Neural cell (in vitro differentiated cells): ENCODE data around the gene BCL11B. TPM values are rescaled to one million over a fixed set of nuclear protein-coding genes. Genes with fewer than 3 reads are reported as not detected.

Source experiments
- H2AFZ ChIP-seq: fragments of 200-600, 300-800 bp; sonication (generic), shearing (Covaris generic); 2 replicates; pipeline ENCODE4 v1.6.0; 2014; ENCODE audit warnings: low read depth, mild to moderate bottlenecking, antibody characterized with exemption, low read length, moderate library complexity
- H3F3A ChIP-seq: fragments of 200-600 bp; shearing (Covaris generic); 2 replicates; pipeline ENCODE4 v1.6.1; 2016; ENCODE audit warnings: mild to moderate bottlenecking, moderate library complexity, mixed read lengths, antibody characterized with exemption, low read length; ENCODE audit not compliant: insufficient read depth, poor library complexity, severe bottlenecking
- H3K27ac ChIP-seq: fragments of 200-600, 300-800 bp; sonication (generic), shearing (Covaris generic); 2 replicates; pipeline ENCODE4 v1.5.1; 2014; ENCODE audit warnings: mild to moderate bottlenecking, low read length, moderate library complexity
- H3K27me3 ChIP-seq: fragments of 300-800, 200-600 bp; sonication (generic), shearing (Covaris generic); 2 replicates; pipeline ENCODE4 v1.6.0; 2014; ENCODE audit warnings: mild to moderate bottlenecking, low read depth, low read length, moderate library complexity; ENCODE audit not compliant: insufficient read depth
- H3K36me3 ChIP-seq: fragments of 300-800, 200-600 bp; sonication (generic), shearing (Covaris generic); 2 replicates; pipeline ENCODE4 v1.5.1; 2014; ENCODE audit warnings: mild to moderate bottlenecking, antibody characterized with exemption, low read length, moderate library complexity; ENCODE audit not compliant: insufficient read depth
- H3K4me2 ChIP-seq: fragments of 300-800, 200-600 bp; sonication (generic), shearing (Covaris generic); 2 replicates; pipeline ENCODE4 v1.6.0; 2014; ENCODE audit warnings: mild to moderate bottlenecking, low read length
- H3K4me3 ChIP-seq: fragments of 300-800, 200-600 bp; sonication (generic), shearing (Covaris generic); 2 replicates; pipeline ENCODE4 v1.5.1; 2014; ENCODE audit warnings: mild to moderate bottlenecking, low read length, moderate library complexity
- H3K79me2 ChIP-seq: fragments of 200-600 bp; shearing (Covaris generic); replicated peaks from 2 replicates; pipeline ENCODE4 v1.6.0; 2014; ENCODE audit warnings: mild to moderate bottlenecking, low read length, moderate library complexity; ENCODE audit not compliant: insufficient read depth
- H3K9ac ChIP-seq: fragments of 300-800, 200-600 bp; sonication (generic), shearing (Covaris generic); 2 replicates; pipeline ENCODE4 v1.6.1; 2016; ENCODE audit warnings: mild to moderate bottlenecking, low read length, mixed read lengths
- H3K9me2 ChIP-seq: fragments of 200-600 bp; shearing (Covaris generic); 2 replicates; pipeline ENCODE4 v1.6.1; 2016; ENCODE audit warnings: mild to moderate bottlenecking, low read length, mixed read lengths; ENCODE audit not compliant: insufficient read depth
- H3K9me3 ChIP-seq: fragments of 200-600, 300-800 bp; sonication (generic), shearing (Covaris generic); 2 replicates; pipeline ENCODE4 v1.6.1; 2016; ENCODE audit warnings: mild to moderate bottlenecking, mixed run types, low read length, moderate library complexity, mixed read lengths
- H4K20me1 ChIP-seq: fragments of 200-600 bp; shearing (Covaris generic); 2 replicates; pipeline ENCODE4 v1.6.1; 2016; ENCODE audit warnings: mild to moderate bottlenecking, mixed run types; ENCODE audit not compliant: insufficient read depth
- EP300 ChIP-seq: fragments of 450-650 bp; conservative IDR thresholded peaks from 2 replicates; pipeline ENCODE4 v1.6.1; 2014; ENCODE audit warnings: antibody characterized with exemption, mild to moderate bottlenecking, moderate library complexity; ENCODE audit not compliant: poor library complexity, severe bottlenecking
- EZH2 ChIP-seq: fragments of 200-600, 300-800 bp; shearing (Covaris generic), sonication (generic); IDR thresholded peaks from 2 replicates; pipeline ENCODE4 v1.6.1; 2014; ENCODE audit warnings: antibody characterized with exemption, low read length, borderline replicate concordance, mild to moderate bottlenecking; ENCODE audit not compliant: insufficient read depth, poor library complexity, severe bottlenecking
- MXI1 ChIP-seq: fragments of 450-650 bp; conservative IDR thresholded peaks from 2 replicates; pipeline ENCODE4 v1.6.1; 2014; ENCODE audit warnings: antibody characterized with exemption, mild to moderate bottlenecking; ENCODE audit not compliant: poor library complexity, severe bottlenecking
- POLR2AphosphoS5 ChIP-seq: IDR thresholded peaks from 2 replicates; pipeline ENCODE4 v1.6.1; 2012
- RAD21 ChIP-seq: fragments of 450-650 bp; conservative IDR thresholded peaks from 2 replicates; pipeline ENCODE4 v1.6.1; 2014; ENCODE audit warnings: antibody characterized with exemption, mild to moderate bottlenecking, moderate library complexity
- SMC3 ChIP-seq: fragments of 450-650 bp; conservative IDR thresholded peaks from 2 replicates; pipeline ENCODE4 v1.6.1; 2014; ENCODE audit warnings: antibody characterized with exemption, mild to moderate bottlenecking, moderate library complexity; ENCODE audit not compliant: poor library complexity
- TAF1 ChIP-seq: IDR thresholded peaks from 2 replicates; pipeline ENCODE4 v1.6.1; 2012; ENCODE audit warnings: low read depth
- polyA plus RNA-seq: library from polyadenylated mRNA; depleted of rRNA; stranded (reverse); fragments of >200 nt; gene quantifications from 2 replicates; pipeline ENCODE4 v1.2.3, GENCODE V29; 2014
- TF ChIP-seq, protein P1 (sequence below): fragments of 450-650 bp; IDR thresholded peaks from 2 replicates; pipeline ENCODE4 v1.5.1; 2014; ENCODE audit warnings: antibody characterized with exemption, mild to moderate bottlenecking, moderate library complexity; ENCODE audit not compliant: poor library complexity, severe bottlenecking
- TF ChIP-seq, protein P2 (sequence below): IDR thresholded peaks from 2 replicates; pipeline ENCODE4 v1.6.1; 2012; ENCODE audit warnings: borderline replicate concordance

BCL11B gene
- polyA plus RNA-seq, 1 donor from 2014 or later: 104 TPM

DNA sequence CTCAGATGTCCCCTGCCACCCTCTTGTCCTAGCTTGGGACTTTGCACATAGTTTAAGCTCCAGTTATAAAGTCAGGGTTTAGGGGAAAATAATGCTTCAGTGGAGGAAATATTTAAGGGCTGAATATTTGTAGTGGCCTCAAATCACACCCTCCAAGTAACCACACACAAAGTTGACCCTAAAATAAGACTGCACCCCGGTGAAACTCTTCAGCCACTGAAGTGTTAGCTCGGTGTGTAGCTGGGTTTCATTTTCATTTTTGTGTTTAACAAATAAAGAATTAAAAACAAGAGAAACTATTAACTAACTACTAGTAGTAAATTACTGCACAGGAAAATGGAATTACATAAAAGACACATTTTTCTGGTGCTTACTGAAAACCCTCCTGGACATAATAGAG lies 14.8 kb upstream of the BCL11B start:
- Histone ChIP-seq H3K27me3 (no peaks in the 10 kb centered on the region), H3K4me3 (no peak overlapping the region), H3F3A (no peaks in the 10 kb centered on the region), H3K9me2 (no peaks in the 10 kb centered on the region), H3K79me2 (no peaks in the 10 kb centered on the region), H2AFZ (no peak overlapping the region), H3K9me3 (no peaks in the 10 kb centered on the region), H4K20me1 (no peaks in the 10 kb centered on the region), H3K36me3 (no peaks in the 10 kb centered on the region), H3K9ac (no peak overlapping the region), H3K27ac (no peak overlapping the region), H3K4me2 (no peak overlapping the region)
- TF ChIP-seq SMC3: no peak
- TF ChIP-seq MXI1: no peak
- TF ChIP-seq, protein P1, sequence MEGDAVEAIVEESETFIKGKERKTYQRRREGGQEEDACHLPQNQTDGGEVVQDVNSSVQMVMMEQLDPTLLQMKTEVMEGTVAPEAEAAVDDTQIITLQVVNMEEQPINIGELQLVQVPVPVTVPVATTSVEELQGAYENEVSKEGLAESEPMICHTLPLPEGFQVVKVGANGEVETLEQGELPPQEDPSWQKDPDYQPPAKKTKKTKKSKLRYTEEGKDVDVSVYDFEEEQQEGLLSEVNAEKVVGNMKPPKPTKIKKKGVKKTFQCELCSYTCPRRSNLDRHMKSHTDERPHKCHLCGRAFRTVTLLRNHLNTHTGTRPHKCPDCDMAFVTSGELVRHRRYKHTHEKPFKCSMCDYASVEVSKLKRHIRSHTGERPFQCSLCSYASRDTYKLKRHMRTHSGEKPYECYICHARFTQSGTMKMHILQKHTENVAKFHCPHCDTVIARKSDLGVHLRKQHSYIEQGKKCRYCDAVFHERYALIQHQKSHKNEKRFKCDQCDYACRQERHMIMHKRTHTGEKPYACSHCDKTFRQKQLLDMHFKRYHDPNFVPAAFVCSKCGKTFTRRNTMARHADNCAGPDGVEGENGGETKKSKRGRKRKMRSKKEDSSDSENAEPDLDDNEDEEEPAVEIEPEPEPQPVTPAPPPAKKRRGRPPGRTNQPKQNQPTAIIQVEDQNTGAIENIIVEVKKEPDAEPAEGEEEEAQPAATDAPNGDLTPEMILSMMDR: no peak
- TF ChIP-seq POLR2AphosphoS5: no peak
- TF ChIP-seq RAD21: no peak
- no peak for TF ChIP-seq EP300
- TF ChIP-seq EZH2: no peak
- TF ChIP-seq TAF1: no peak
- TF ChIP-seq, protein P2, sequence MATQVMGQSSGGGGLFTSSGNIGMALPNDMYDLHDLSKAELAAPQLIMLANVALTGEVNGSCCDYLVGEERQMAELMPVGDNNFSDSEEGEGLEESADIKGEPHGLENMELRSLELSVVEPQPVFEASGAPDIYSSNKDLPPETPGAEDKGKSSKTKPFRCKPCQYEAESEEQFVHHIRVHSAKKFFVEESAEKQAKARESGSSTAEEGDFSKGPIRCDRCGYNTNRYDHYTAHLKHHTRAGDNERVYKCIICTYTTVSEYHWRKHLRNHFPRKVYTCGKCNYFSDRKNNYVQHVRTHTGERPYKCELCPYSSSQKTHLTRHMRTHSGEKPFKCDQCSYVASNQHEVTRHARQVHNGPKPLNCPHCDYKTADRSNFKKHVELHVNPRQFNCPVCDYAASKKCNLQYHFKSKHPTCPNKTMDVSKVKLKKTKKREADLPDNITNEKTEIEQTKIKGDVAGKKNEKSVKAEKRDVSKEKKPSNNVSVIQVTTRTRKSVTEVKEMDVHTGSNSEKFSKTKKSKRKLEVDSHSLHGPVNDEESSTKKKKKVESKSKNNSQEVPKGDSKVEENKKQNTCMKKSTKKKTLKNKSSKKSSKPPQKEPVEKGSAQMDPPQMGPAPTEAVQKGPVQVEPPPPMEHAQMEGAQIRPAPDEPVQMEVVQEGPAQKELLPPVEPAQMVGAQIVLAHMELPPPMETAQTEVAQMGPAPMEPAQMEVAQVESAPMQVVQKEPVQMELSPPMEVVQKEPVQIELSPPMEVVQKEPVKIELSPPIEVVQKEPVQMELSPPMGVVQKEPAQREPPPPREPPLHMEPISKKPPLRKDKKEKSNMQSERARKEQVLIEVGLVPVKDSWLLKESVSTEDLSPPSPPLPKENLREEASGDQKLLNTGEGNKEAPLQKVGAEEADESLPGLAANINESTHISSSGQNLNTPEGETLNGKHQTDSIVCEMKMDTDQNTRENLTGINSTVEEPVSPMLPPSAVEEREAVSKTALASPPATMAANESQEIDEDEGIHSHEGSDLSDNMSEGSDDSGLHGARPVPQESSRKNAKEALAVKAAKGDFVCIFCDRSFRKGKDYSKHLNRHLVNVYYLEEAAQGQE: no peak

DNA sequence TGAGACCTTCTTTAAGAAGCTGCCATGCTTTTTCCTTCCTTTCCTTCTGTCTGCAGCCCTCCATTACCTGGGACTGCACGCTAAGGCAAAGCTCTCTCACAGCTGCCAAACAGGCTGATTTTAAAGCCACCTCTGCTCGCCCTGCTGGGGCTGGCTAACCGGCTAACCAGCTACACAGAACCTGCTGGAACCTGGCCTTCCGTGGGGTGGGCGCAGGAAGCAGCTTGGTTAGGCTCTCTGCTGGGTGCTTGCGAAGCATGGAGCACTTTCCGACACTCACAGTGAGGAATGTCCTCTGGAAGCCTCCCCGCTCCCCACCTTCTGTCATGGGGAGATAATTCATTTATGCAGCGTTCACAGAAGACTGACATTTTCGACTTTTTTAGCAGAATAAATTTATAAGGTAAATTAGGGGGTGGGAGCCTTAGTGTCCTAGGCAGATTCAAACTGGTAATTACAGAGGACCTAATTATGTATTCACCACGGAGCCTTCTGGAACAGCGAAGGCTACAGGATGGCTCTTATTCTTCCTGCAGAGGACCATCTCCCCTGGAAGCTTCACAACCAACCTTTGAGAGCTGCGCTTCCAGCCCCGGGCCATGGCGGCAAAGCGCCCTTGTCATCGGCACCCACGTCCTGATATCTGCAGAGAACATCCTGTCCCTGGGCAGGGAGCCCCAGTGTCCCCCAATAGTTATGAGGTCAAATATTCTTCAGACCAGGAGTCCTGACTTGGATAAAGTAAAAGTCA lies 12.4 kb upstream of the BCL11B start:
- Histone ChIP-seq H3K9me3 (no peaks in the 10 kb centered on the region), H2AFZ (no peak overlapping the region), H3K4me3 (no peak overlapping the region), H3K4me2 (no peak overlapping the region), H3K79me2 (no peaks in the 10 kb centered on the region), H3K27me3 (no peaks in the 10 kb centered on the region), H3K27ac (no peak overlapping the region), H3K9me2 (no peaks in the 10 kb centered on the region), H4K20me1 (no peaks in the 10 kb centered on the region), H3F3A (no peaks in the 10 kb centered on the region), H3K9ac (no peak overlapping the region), H3K36me3 (no peaks in the 10 kb centered on the region)
- TF ChIP-seq EZH2 (no peak), SMC3 (no peak), EP300 (no peak), POLR2AphosphoS5 (no peak), RAD21 (no peak), TAF1 (no peak), MXI1 (no peak)
- TF ChIP-seq, protein P1: no peak
- TF ChIP-seq, protein P2: no peak
